GM12878 (cell line): Measurements from ENCODE around the gene CDC42EP3. TPM values are rescaled to one million over a fixed set of nuclear protein-coding genes. Genes with fewer than 3 reads are reported as not detected.
A peak's percentile ranks its signal among the peaks of the same experiment; 100 is the strongest.

ENCODE experiments used
- ATAC-seq: fragments of 200-7000 bp; cut with Tn5 transposase; 3 replicates; pipeline ENCODE4 v1.9.1; 2020; ENCODE audit warnings: mild to moderate bottlenecking, moderate library complexity
- BruUV-seq: library from RNA; stranded (reverse); fragments of 400-500 nt; replicated peaks from 2 replicates; lab custom pipeline; 2021; lab: Mats Ljungman, UMichigan
- CTCF ChIA-PET: fragments of 300-600 bp; sonication (Branson Sonifier 250); formaldehyde crosslinking; extraction: SDS; loops from one replicate; lab custom pipeline; 2021; ENCODE audit warnings: inconsistent platforms; lab: Yijun Ruan, JAX
- POLR2A ChIA-PET: fragments of 350-600 bp; formaldehyde crosslinking; extraction: SDS; loops from one replicate; lab custom pipeline; 2021; ENCODE audit warnings: inconsistent platforms; lab: Charles Lee
- RAD21 ChIA-PET: fragments of 300-600 bp; sonication (Branson Sonifier 250); formaldehyde crosslinking; loops from one replicate; lab custom pipeline; 2023; ENCODE audit warnings: antibody characterized with exemption; ENCODE audit not compliant: unreplicated experiment; lab: Charles Lee
- SMC1A ChIA-PET: fragments of 300-600 bp; sonication (Branson Sonifier 250); formaldehyde crosslinking; loops from one replicate; lab custom pipeline; 2023; ENCODE audit not compliant: unreplicated experiment, uncharacterized antibody; lab: Charles Lee
- DNase-seq: peaks from one replicate; pipeline ENCODE4 v3.0.0-alpha.2; 2011; ENCODE audit warnings: low read depth, low spot score
- FAIRE-seq: peaks from 3 replicates; lab custom pipeline; 2011; peaks lifted over from hg19 to GRCh38; lab: Jason Lieb, UNC
- H2AFZ ChIP-seq: 2 replicates; pipeline ENCODE4 v1.6.0; 2011; ENCODE audit warnings: low read depth, low read length, control low read depth; ENCODE audit not compliant: control insufficient read depth
- H3K27ac ChIP-seq: 2 replicates; pipeline ENCODE4 v1.5.1; 2011; ENCODE audit warnings: control low read depth; ENCODE audit not compliant: control insufficient read depth, insufficient read depth
- H3K27me3 ChIP-seq, 2 experiments: replicated peaks in 1 of 2; 2 replicates each; pipeline versions ENCODE4 v1.6.0 to v1.6.1; 2011; ENCODE audit warnings: low read length in 1 of 2; ENCODE audit not compliant: control insufficient read depth in 2 of 2, insufficient read depth in 2 of 2
- H3K36me3 ChIP-seq, 2 experiments: 2 replicates each; pipeline ENCODE4 v1.5.1; 2011; ENCODE audit warnings: low read length in 1 of 2; ENCODE audit not compliant: control insufficient read depth in 2 of 2, insufficient read depth in 2 of 2
- H3K4me1 ChIP-seq: 2 replicates; pipeline ENCODE4 v1.6.1; 2011; ENCODE audit warnings: mild to moderate bottlenecking, low read length, moderate library complexity, mixed read lengths; ENCODE audit not compliant: control insufficient read depth, insufficient read depth
- H3K4me2 ChIP-seq: 2 replicates; pipeline ENCODE4 v1.6.0; 2011; ENCODE audit warnings: control low read depth; ENCODE audit not compliant: control insufficient read depth, insufficient read depth
- H3K4me3 ChIP-seq: fragments of 200-600 bp; sonication (generic); 2 replicates; pipeline ENCODE4 v1.5.1; 2016
- H3K79me2 ChIP-seq: 2 replicates; pipeline ENCODE4 v1.6.0; 2011; ENCODE audit warnings: low read length; ENCODE audit not compliant: control insufficient read depth, insufficient read depth
- H3K9ac ChIP-seq: 2 replicates; pipeline ENCODE4 v1.8.0; 2011; ENCODE audit warnings: low read length, control low read depth, mixed read lengths; ENCODE audit not compliant: control insufficient read depth, insufficient read depth
- H3K9me3 ChIP-seq: replicated peaks from 3 replicates; pipeline ENCODE4 v1.5.1; 2011; ENCODE audit warnings: mild to moderate bottlenecking, low read length; ENCODE audit not compliant: control insufficient read depth, insufficient read depth
- H4K20me1 ChIP-seq: 2 replicates; pipeline ENCODE4 v1.6.0; 2011; ENCODE audit not compliant: control insufficient read depth, insufficient read depth
- ATF7 ChIP-seq: fragments of 450-650 bp; IDR thresholded peaks from 2 replicates; pipeline ENCODE4 v1.6.1; 2016; ENCODE audit warnings: low read depth, mild to moderate bottlenecking
- CREB1 ChIP-seq: IDR thresholded peaks from 2 replicates; pipeline ENCODE4 v1.6.1; 2012; ENCODE audit warnings: low read depth, mild to moderate bottlenecking, inconsistent platforms
- DPF2 ChIP-seq: fragments of 450-650 bp; IDR thresholded peaks from 2 replicates; pipeline ENCODE4 v1.6.1; 2017; ENCODE audit warnings: mild to moderate bottlenecking
- MAX ChIP-seq: IDR thresholded peaks from 2 replicates; pipeline ENCODE4 v1.6.1; 2012; ENCODE audit warnings: low read depth, low read length, improper control_type of control experiment
- MTA2 ChIP-seq: fragments of 450-650 bp; IDR thresholded peaks from 2 replicates; pipeline ENCODE4 v1.6.1; 2016; ENCODE audit warnings: low read depth, mild to moderate bottlenecking, moderate library complexity
- NKRF ChIP-seq: fragments of 450-650 bp; conservative IDR thresholded peaks from 2 replicates; pipeline ENCODE4 v1.6.1; 2017; ENCODE audit warnings: mild to moderate bottlenecking, moderate library complexity
- PKNOX1 ChIP-seq: fragments of 450-650 bp; IDR thresholded peaks from 2 replicates; pipeline ENCODE4 v1.6.1; 2016; ENCODE audit warnings: mild to moderate bottlenecking
- POLR2AphosphoS5 ChIP-seq: IDR thresholded peaks from 2 replicates; pipeline ENCODE4 v1.6.1; 2011; ENCODE audit warnings: mild to moderate bottlenecking, low read length, inconsistent platforms
- SMC3 ChIP-seq: IDR thresholded peaks from 2 replicates; pipeline ENCODE4 v1.6.1; 2011; ENCODE audit warnings: low read length, improper control_type of control experiment, borderline replicate concordance
- TBL1XR1 ChIP-seq: IDR thresholded peaks from 2 replicates; pipeline ENCODE4 v1.6.1; 2012; ENCODE audit warnings: low read depth, low read length, improper control_type of control experiment
- YY1 ChIP-seq: IDR thresholded peaks from 2 replicates; pipeline ENCODE4 v1.6.1; 2011; ENCODE audit warnings: low read depth, mild to moderate bottlenecking, low read length
- in situ Hi-C: fragments of 300-500 bp; cut with MboI; formaldehyde crosslinking; loops from 9 replicates; pipeline ENCODE4 v1.14.3; 2018; ENCODE audit warnings: mixed read lengths
- intact Hi-C: fragments of 100-400 bp; cut with micrococcal nuclease; formaldehyde crosslinking; loops from one replicate; pipeline ENCODE4 v1.14.2; 2022; ENCODE audit not compliant: unreplicated experiment
- polyA plus RNA-seq, 11 experiments: library from polyadenylated mRNA; depleted of rRNA in 4 of 11; unstranded in 6 of 11; stranded (reverse) in 5 of 11; fragments of >200 nt; fragmentation: Nextera tagmentation in 4 of 11; fragmentation: Illumina TruSeq in 1 of 11; extraction: Ambion mirVana in 4 of 11; extraction: Trizol in 1 of 11; gene quantifications; 1 replicate in 1 of 11; 2 replicates in 10 of 11; pipeline versions ENCODE4 v1.2.1 to v1.2.3, GENCODE V29; 2011 to 2016; ENCODE audit warnings: inconsistent platforms in 2 of 11, missing spikeins in 2 of 11, low read depth in 1 of 11
- total RNA-seq, 4 experiments: library from RNA; depleted of rRNA in 3 of 4; stranded (reverse); fragments of >200 nt in 3 of 4; fragmentation: Illumina TruSeq in 1 of 4; extraction: Trizol in 1 of 4; gene quantifications; 2 replicates each; pipeline versions ENCODE4 v1.2.1 to v1.2.3, GENCODE V29; 2013 to 2021

CDC42EP3 gene
- total and polyA plus RNA-seq, 10 of the 15 experiments (the other 5 are each of a cell fraction or from before 2014, with no cell fraction given) = 11.8 to 86.9 (median 52.9) TPM

GRCh38 chr2:37619959-37620300, 51.5 kb downstream of the CDC42EP3 start:
- H3K9me3 ChIP-seq = no peaks in the 10 kb centered on the region; the same call in 2 of the 3 replicates
- TF ChIP-seq MAX (no peak), ATF7 (no peak), YY1 (peak; percentile 83), CREB1 (no peak), MTA2 (0 out of 2 replicates have a peak, but pooled peaks have one; percentile 9), DPF2 (no peak), POLR2AphosphoS5 (0 out of 2 replicates have a peak, but pooled peaks have one; percentile 6), PKNOX1 (peak; percentile 45; the same call in 1 of the 2 replicates), NKRF (no peak), TBL1XR1 (no peak), SMC3 (no peak)
- DNase-seq = no peak
- in situ Hi-C loops = no loop called here
- H3K4me3 ChIP-seq = peak overlapping the region; percentile 19; the same call in 1 of the 2 replicates
- ATAC-seq = no peak
- ChIA-PET CTCF (interaction anchor here (1.0 to 7.1 kb wide), 14 partner anchors 8 to 204 kb away, joined by 3 to 32 read pairs (median 6); no protein-coding TSS in a partner anchor), SMC1A (interaction anchor here (0.5 to 10.2 kb wide), 24 partner anchors 9 to 257 kb away, joined by 3 to 178 read pairs (median 18); partner anchors contain the start of gene CDC42EP3), POLR2A (interaction anchor here (0.8 to 10.2 kb wide), 16 partner anchors 9 to 70 kb away, joined by 3 to 166 read pairs (median 5); partner anchors contain the start of gene CDC42EP3), RAD21 (interaction anchor here (0.6 to 9.9 kb wide), 17 partner anchors 9 to 496 kb away, joined by 3 to 176 read pairs (median 10); partner anchors contain the start of gene CDC42EP3)
- FAIRE-seq = no peak
- BruUV-seq = no TSS peak
- H4K20me1 ChIP-seq = no peaks in the 10 kb centered on the region
- H3K36me3 ChIP-seq = no peaks in the 10 kb centered on the region
- peak overlapping the region; percentile 46; the same call in 1 of the 2 replicates for H3K9ac ChIP-seq
- no peak overlapping the region for H3K4me2 ChIP-seq
- intact Hi-C loops = loop anchor here (5.0 kb wide), 1 partner anchor 47 kb away; no protein-coding TSS in a partner anchor
- peak overlapping the region; percentile 57 for H3K27ac ChIP-seq
- peaks cover 41% of the 10 kb centered on the region for H3K4me1 ChIP-seq
- no peaks in the 10 kb centered on the region for H3K27me3 ChIP-seq
- H3K79me2 ChIP-seq = peaks cover 32% of the 10 kb centered on the region
- no peak overlapping the region; the same call in 1 of the 2 replicates for H2AFZ ChIP-seq
